Measurements from ENCODE around the gene STRADB.
"Not testable (repeated sequence)": the region's sequence is repeated elsewhere in the genome, so short reads cannot be mapped to it uniquely, and the experiment has no call there.

STRADB gene

DNA sequence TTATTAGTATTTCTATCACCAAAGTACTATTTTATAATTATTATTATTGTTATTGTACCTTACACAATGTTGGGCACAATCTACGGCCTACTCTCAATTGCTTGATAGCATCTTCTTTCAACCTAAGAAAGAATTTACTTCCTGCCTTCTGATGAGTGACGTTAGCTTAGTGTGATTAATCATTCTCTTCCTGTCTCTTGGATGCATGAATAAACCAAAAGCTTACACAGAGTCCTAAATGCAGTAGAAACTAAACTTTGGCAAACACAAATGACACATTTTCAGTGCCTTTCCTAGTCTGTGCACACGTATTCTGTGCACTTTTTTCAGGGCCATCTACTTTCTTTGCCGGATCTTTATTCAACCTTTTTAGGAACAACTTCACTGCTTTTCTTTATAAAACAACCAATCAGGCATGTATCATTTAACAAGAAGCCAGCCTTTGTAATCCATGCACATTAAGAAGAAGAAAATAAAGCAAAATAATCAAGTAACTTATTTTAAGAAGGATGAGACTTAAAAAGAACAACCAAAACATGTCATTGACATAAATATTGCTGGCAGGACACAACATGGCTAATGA is 19.4 kb upstream of the STRADB start:
- no peak for DNase-seq

DNA sequence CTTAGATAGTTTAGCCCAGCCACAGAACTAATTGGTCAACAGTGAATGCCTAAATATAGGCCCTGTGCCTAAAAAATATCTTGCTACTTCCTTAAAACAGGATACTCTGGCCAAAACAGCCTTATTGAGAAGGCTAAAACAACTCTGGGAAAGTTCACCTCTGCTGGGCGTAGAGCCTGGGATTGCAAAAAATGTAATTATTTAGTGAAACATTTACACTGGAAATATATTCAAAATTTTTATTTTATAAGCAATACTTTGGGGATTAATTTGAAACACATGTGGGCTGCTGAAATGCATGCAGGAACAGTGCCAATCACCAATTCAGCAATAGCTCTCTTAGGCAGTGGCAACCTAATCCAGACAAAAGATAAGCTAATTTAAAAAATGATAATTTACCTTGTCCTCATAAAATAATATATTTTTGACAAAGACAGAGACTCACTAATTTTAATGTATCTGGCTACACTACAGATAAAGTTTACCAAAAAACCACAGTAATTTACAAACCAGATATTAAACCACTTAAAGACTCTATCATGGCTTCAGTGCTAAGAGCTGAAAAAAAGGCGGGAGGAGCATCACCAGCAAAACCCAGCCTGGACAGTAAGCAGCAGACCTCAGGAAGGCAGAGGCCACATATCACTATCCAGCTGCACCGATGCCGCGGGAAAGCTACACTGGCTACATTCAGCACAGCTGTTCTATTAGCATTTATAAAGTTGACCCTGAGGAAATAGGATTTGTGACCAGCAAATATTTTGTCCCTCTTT is 18.7 kb upstream of the STRADB start:
- DNase-seq: no peak

GRCh38 chr2:201433394-201433995 is 18.0 kb upstream of the STRADB start:
- DNase-seq: no peak

DNA sequence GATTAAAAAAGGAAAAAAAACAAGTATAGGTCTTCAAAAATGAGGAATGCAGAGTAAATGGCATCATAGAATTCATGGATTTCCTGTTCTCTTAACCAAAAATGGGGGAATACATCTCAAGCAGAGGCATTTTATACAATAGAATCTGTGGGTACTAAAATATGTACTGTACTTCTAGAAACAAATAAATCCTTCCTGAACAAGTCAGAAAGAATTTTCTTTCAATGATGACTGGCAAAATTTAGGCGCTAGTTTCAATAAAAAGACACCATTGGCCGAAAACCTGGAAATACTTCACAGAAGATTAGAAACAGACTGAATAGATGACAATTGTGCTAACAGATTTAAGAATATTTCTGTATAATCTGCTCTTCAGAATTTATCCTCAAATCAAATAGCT is 15.4 kb upstream of the STRADB start:
- no peak for DNase-seq

GRCh38 chr2:201439336-201439922 is 12.1 kb upstream of the STRADB start:
- DNase-seq: not testable (repeated sequence)

- DNase-seq: no peak
These were observed 11.4 kb upstream of the STRADB start for GRCh38 chr2:201440182-201440581.

DNA sequence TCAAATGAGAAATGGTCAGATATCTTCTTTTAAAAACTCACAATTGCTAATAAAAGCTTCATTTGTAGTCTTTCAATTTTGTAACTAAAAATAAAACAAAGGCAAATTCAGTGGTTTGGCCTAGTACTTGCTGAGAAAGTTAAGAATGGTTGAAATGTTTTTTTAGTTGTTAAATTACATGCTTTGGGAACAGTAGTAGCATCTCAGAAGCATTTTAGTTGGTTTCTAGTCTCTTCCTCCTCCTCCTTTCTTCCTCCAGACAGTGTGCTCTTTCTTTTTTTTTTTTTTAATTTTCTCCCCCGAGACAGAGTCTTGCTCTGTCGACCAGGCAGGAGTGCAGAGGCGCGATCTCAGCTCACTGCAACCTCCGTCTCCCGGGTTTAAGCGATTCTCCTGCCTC is 10.1 kb upstream of the STRADB start:
- DNase-seq: no peak

DNA sequence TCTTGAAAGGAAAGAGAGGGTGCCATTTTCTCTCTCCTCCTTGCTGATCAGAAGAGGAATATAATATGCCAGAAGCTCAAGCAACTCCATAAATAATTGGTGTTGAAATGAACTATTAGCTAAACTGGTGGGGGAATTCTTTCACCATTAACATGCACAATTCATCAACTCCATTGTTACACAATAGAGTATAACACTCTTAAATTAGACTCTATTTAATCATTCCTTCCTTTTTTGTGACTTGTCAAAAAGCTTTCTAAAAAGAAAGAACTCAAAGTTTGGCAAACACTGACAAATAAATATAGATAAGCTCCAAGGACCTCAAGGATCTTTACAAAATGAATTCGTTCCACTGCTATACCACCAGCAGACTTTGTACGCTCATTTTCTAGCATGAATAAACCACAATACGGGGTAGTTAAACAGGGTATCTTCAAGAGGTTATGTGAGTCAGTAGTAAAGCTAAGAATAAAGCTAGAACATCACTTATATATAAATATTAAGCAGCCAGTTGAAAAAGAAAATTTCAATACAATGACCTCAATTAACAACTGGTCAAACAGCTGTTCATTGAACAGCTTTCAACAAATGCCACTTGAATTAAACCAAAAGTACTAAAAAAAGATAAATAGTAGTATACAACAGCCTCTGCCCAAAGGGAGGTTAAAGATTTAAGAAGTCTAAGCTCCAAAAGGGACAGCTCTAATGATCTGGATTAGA is 6.6 kb upstream of the STRADB start:
- DNase-seq: no peak

DNA sequence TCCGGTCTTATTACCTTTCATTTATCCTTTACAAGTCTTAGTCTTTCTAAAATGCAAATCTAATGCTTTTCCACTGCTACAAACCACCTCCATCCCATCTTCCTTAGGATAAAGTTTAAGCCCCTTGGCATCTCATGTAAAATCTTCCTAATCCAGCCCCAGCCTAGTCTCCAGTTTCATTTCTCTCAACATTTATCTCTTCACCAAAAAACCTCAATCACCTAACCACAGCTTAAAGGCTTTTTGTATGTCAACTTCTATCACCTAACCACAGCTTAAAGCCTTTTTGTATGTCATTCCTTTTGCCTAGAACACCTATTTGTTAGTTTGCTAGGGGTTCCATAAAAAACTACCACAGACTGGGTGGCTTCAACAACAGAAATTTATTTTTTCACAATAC is 4.5 kb upstream of the STRADB start:
- no peak for DNase-seq

- no peak for DNase-seq
These were observed 3.5 kb upstream of the STRADB start for GRCh38 chr2:201448061-201448460.

- peak; percentile 58 for DNase-seq
These were observed 2.8 kb upstream of the STRADB start for GRCh38 chr2:201448701-201449100.

DNA sequence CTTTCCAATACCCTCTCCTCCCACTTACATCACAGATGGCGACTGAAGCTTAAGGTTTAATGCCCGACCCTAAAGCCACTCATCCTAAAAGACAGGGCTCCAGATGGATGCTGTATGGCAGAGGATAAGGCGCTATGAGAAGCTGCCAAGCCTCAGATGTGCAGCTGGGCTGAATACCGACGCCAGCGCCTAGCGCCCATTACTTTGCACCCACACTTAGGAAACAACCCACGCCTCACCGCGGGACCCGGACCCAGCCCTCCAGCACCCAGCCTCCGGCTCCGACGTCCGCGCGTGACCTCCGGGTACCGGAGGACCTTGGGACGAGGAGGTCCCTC is 617 bp upstream of the STRADB start:
- no peak for DNase-seq

GRCh38 chr2:201452058-201452921 is 750 bp downstream of the STRADB start:
- DNase-seq: no peak

- DNase-seq: no peak
These were observed 1.5 kb downstream of the STRADB start for GRCh38 chr2:201452922-201453643.

DNA sequence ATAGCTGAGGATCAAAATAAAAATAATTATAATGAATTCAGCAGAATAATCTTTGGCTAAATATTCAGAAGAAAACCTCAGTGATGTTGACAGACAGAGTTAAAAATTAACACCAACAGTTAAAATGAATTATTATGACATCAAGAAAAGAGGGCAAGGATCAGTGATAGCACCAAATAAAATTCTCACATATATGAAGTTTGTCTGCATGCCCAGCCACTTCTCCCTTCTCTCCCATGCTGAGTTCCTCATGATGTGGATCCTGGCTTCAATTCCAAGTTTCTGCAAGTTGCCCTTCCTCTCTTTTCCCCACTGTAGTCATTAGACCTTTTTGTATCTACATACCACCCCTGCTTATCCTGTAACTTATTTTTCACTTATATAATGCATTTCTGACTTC is 6.8 kb downstream of the STRADB start:
- no peak for DNase-seq

- no peak for DNase-seq
These were observed 9.0 kb downstream of the STRADB start for GRCh38 chr2:201460532-201460931.

- no peak for DNase-seq
These were observed 13.0 kb downstream of the STRADB start for GRCh38 chr2:201464547-201464946.

DNA sequence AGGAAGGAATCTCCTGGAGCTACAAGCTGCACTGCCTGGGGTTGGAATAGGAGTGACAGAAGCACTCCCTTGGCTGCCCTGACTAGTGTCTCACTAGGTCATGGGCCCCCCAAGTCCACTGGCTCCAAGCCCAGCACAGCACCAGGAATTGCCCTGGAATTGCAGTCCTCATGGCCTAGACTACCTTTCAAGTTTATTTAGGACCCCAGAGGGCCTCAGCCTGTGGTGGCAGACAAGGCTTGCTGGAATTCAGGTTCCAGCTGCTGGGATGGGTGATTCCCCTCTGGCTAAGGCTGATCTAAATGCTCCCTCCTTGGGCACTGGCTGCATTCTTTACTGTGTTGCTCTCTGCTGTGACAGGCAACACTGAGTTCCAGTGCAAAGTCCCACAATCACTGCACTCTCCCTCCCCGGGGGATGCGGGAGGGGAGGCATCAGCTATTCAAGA is 14.0 kb downstream of the STRADB start:
- DNase-seq: no peak

DNA sequence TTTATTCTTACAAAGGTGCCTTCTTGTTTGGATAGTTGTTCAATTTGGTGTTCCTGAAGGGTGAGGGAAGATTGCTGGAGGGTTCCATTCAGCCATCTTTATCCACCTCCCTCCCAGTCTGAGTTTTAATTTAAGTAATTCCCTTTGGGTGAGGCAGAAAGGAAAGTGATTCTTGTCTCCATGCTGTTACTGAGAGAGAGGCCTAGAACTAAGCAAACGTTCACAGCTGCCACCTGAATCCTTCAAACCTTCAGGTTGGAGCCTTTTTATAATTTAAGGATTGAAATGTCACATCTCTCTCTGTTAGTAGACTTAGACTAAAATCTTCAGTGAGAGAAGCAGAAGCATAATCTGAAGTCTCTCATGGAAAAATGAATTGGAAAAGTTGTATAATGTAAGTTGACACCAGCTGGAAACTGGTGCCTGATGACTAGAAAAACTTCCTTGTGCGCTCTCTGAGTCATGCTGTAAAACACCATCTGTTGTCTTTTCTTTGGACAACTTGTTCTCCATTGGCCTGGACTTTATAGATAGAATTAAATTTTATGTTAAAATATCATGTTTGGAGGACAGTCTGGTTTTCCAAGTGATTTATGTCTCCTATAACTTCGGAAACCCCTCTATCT is 14.6 kb downstream of the STRADB start:
- no peak for DNase-seq

- DNase-seq: no peak
These were observed 16.1 kb downstream of the STRADB start for GRCh38 chr2:201467666-201468065.

Measured in CD4-positive, alpha-beta T cell treated with Interleukin-17A for 4 hours (primary cell).